ENCODE results near the gene GJD4. TPM values are rescaled to one million over a fixed set of nuclear protein-coding genes. Genes with fewer than 3 reads are reported as not detected.

Gene GJD4
- total and polyA plus RNA-seq, 2 experiments from 2014 or later = not detected

GRCh38 chr10:35573796-35574195, 31.3 kb upstream of the GJD4 start (continued):
- no peak for TF ChIP-seq REST (IDR thresholded peaks at IDR 0.05; ENCODE audit: unreplicated experiment)

GRCh38 chr10:35574924-35575352, 30.2 kb upstream of the GJD4 start:
- Histone ChIP-seq H4K20me1 (replicated peaks; ENCODE audit: insufficient read depth) (no peaks in the 10 kb centered on the region), H3K27ac (ENCODE audit: low read depth) (no peak overlapping the region), H3K4me3 (no peak overlapping the region), H3K27me3 (ENCODE audit: insufficient read depth) (no peaks in the 10 kb centered on the region), H3K4me1 (ENCODE audit: insufficient read depth) (peaks cover 4% of the 10 kb centered on the region; the same call in 1 of the 2 replicates), H3K9me2 (ENCODE audit: insufficient read depth) (0 out of 2 replicates have a peak, but pooled peaks cover 3% of the 10 kb centered on the region), H2AFZ (no peak overlapping the region), H3K36me3 (ENCODE audit: insufficient read depth) (0 out of 2 replicates have a peak, but pooled peaks cover 3% of the 10 kb centered on the region), H3K79me2 (replicated peaks; ENCODE audit: insufficient read depth) (no peaks in the 10 kb centered on the region), H3F3A (replicated peaks; ENCODE audit: low read depth) (no peaks in the 10 kb centered on the region), H3K4me2 (no peak overlapping the region)
- ATAC-seq (peak; percentile 74), DNase-seq (ENCODE audit: low spot score) (peak; percentile 61)
- Mint-ChIP-seq H3K27me3 (ENCODE audit: insufficient read depth, low read depth, poor library complexity) (no peaks in the 10 kb centered on the region), H3K36me3 (ENCODE audit: low read depth) (peaks cover 2% of the 10 kb centered on the region), H3K9me3 (no peaks in the 10 kb centered on the region), H3K4me1 (peaks cover 9% of the 10 kb centered on the region), H3K4me3 (no peak overlapping the region), H3K27ac (no peak overlapping the region)
- TF ChIP-seq CREB1 (CRISPR knock-in tag; IDR thresholded peaks at IDR 0.05; ENCODE audit: low read depth) (0 out of 2 replicates have a peak, but pooled peaks have one; percentile 30), JUNB (IDR thresholded peaks at IDR 0.05; ENCODE audit: unreplicated experiment) (no peak), ZNF462 (CRISPR knock-in tag; IDR thresholded peaks at IDR 0.05) (0 out of 2 replicates have a peak, but pooled peaks have one; percentile 7), POLR2AphosphoS5 (IDR thresholded peaks at IDR 0.05; ENCODE audit: low read depth) (no peak), CTCF (conservative IDR thresholded peaks at IDR 0.05; ENCODE audit: low read depth in 2 of 2) (peak; percentile 61 to 77), ZNF331 (CRISPR knock-in tag; IDR thresholded peaks at IDR 0.05; ENCODE audit: low read depth) (no peak), NANOG (IDR thresholded peaks at IDR 0.05; ENCODE audit: borderline replicate concordance) (no peak), ZNF114 (CRISPR knock-in tag; IDR thresholded peaks at IDR 0.05) (no peak), REST (IDR thresholded peaks at IDR 0.05; ENCODE audit: unreplicated experiment) (no peak), EZH2 (IDR thresholded peaks at IDR 0.05; ENCODE audit: low read depth, unreplicated experiment) (no peak)
